Right lobe of liver (tissue), 6 donors: ENCODE measurements around the gene STAMBPL1. TPM values are rescaled to one million over a fixed set of nuclear protein-coding genes. Genes with fewer than 3 reads are reported as not detected.

Experiments used
- ATAC-seq, 4 donors: fragments of 200-7000 bp; cut with Tn5 transposase; one replicate each; pipeline ENCODE4 v1.9.1; 2020; ENCODE audit warnings: mild to moderate bottlenecking in 4 of 4, moderate library complexity in 4 of 4
- DNase-seq, 3 donors: peaks; one replicate each; pipeline ENCODE4 v3.0.0-alpha.2; 2020
- H3K27ac ChIP-seq, 3 donors: fragments of 200-600 bp; one replicate each; pipeline ENCODE4 v1.8.0; 2022
- H3K27me3 ChIP-seq, 2 donors: fragments of 200-600 bp; one replicate each; pipeline ENCODE4 v1.8.0; 2022
- H3K36me3 ChIP-seq, 4 donors: fragments of 200-600 bp; sonication (generic) in 1 of 4; one replicate each; pipeline versions ENCODE4 v1.5.1 to v1.8.0; 2017 to 2022; ENCODE audit warnings: control low read depth in 1 of 4
- H3K4me1 ChIP-seq, 4 donors: fragments of 200-600 bp; sonication (generic) in 1 of 4; one replicate each; pipeline versions ENCODE4 v1.5.1 to v1.8.0; 2017 to 2022; ENCODE audit warnings: control low read depth in 1 of 4
- H3K4me3 ChIP-seq, 3 donors: fragments of 200-600 bp; one replicate each; pipeline ENCODE4 v1.8.0; 2022
- H3K9me3 ChIP-seq, 4 donors: fragments of 200-600 bp; sonication (generic) in 1 of 4; one replicate each; pipeline versions ENCODE4 v1.5.1 to v1.8.0; 2017 to 2022; ENCODE audit warnings: control low read depth in 1 of 4
- CTCF ChIP-seq, 4 donors: fragments of 200-600 bp in 3 of 4; fragments of 450-650 bp in 1 of 4; IDR thresholded peaks; one replicate each; pipeline versions ENCODE4 v1.5.1 to v1.8.0; 2016 to 2022; ENCODE audit warnings: antibody characterized with exemption in 4 of 4, mild to moderate bottlenecking in 2 of 4
- POLR2A ChIP-seq: fragments of 450-650 bp; IDR thresholded peaks from one replicate; pipeline ENCODE4 v1.6.1; 2017; ENCODE audit warnings: antibody characterized with exemption, mild to moderate bottlenecking
- WGBS: methylation state at CpG from one replicate; pipeline ENCODE4 v1.1.6; 2018; ENCODE audit warnings: low coverage, low lambda C conversion rate; ENCODE audit not compliant: insufficient coverage; ENCODE audit errors: missing lambda C conversion rate; 5-methylcytosine and 5-hydroxymethylcytosine counted together
- intact Hi-C, 2 donors: fragments of 100-400 bp; cut with DNase I; formaldehyde crosslinking; loops; one replicate each; pipeline versions ENCODE4 v1.11.2 to v1.14.1; 2022
- total RNA-seq, 6 experiments: library from RNA; depleted of rRNA in 2 of 6; stranded (reverse); fragments of >200 nt in 2 of 6; fragmentation: NEBNext Ultra II Directional in 3 of 6; extraction: Animal tissue kit (Norgen Biotek cat#: 25700) in 3 of 6; gene quantifications; one replicate each; pipeline versions ENCODE4 v1.1.0 to v1.2.4, GENCODE V29; 2016 to 2023
- donor health status: DM: no; HTN: yes; CAD: no.
- donor health status: DM: no; HTN: no; CAD: no.
- donor health status: DM: no; HTN: no; CAD: no.
- donor health status: DM: no; HTN: yes; CAD: no.
- donor health status: DM: no; HTN: yes; CAD: no.

STAMBPL1 gene
- total RNA-seq, 6 experiments from 2014 or later = 0.66 to 8.0 (median 4.2) TPM

- ATAC-seq = no peak
- H3K27me3 ChIP-seq = no peaks in the 10 kb centered on the region
Observed at GRCh38 chr10:88843171-88843570, 36.9 kb upstream of the STAMBPL1 start.

GRCh38 chr10:88848499-88848898, 31.5 kb upstream of the STAMBPL1 start:
- H3K4me1 ChIP-seq = peaks cover 0 to 13% (median 6%) of the 10 kb centered on the region in 4 donors
- intact Hi-C loops = no loop called here
- H3K36me3 ChIP-seq = no peaks in the 10 kb centered on the region
- DNase-seq (no peak), ATAC-seq (peak in 2 of 4 donors; percentile 36 to 71)
- H3K27me3 ChIP-seq = no peaks in the 10 kb centered on the region
- no peak overlapping the region for H3K4me3 ChIP-seq
- H3K27ac ChIP-seq = no peak overlapping the region
- H3K9me3 ChIP-seq = no peaks in the 10 kb centered on the region
- WGBS = 11% methylated on average over 1 of the region's 1 CpG
- TF ChIP-seq POLR2A = no peak
- no peak for TF ChIP-seq CTCF (IDR thresholded peaks at IDR 0.05)

More at GRCh38 chr10:88843171-88843570, 36.9 kb upstream of the STAMBPL1 start:
- no peak for DNase-seq
- H3K27ac ChIP-seq = no peak overlapping the region
- H3K36me3 ChIP-seq = no peaks in the 10 kb centered on the region
- H3K9me3 ChIP-seq = no peaks in the 10 kb centered on the region
- intact Hi-C loops = no loop called here
- 93% methylated on average over 4 of the region's 4 CpGs for WGBS
- peaks cover 0 to 16% (median 7%) of the 10 kb centered on the region in 4 donors for H3K4me1 ChIP-seq
- no peak overlapping the region for H3K4me3 ChIP-seq
- TF ChIP-seq CTCF (IDR thresholded peaks at IDR 0.05) (no peak), POLR2A (no peak)

GRCh38 chr10:88849234-88849633, 30.8 kb upstream of the STAMBPL1 start:
- ATAC-seq (peak in 1 of 4 donors; percentile 39), DNase-seq (no peak)
- intact Hi-C loops = no loop called here
- peaks cover 0 to 21% (median 9%) of the 10 kb centered on the region in 4 donors for H3K4me1 ChIP-seq
- WGBS = 80% methylated on average over 1 of the region's 1 CpG
- no peak overlapping the region for H3K27ac ChIP-seq
- no peak overlapping the region for H3K4me3 ChIP-seq
- H3K36me3 ChIP-seq = no peaks in the 10 kb centered on the region
- TF ChIP-seq POLR2A = no peak
- no peak for TF ChIP-seq CTCF (IDR thresholded peaks at IDR 0.05)
- no peaks in the 10 kb centered on the region for H3K27me3 ChIP-seq
- no peaks in the 10 kb centered on the region for H3K9me3 ChIP-seq

- Histone ChIP-seq H3K9me3 (no peaks in the 10 kb centered on the region), H3K36me3 (no peaks in the 10 kb centered on the region), H3K27ac (no peak overlapping the region), H3K4me1 (peaks cover 0 to 31% (median 9%) of the 10 kb centered on the region in 4 donors), H3K27me3 (no peaks in the 10 kb centered on the region), H3K4me3 (peak overlapping the region in 1 of 3 donors; percentile 1)
- 100% methylated on average over 1 of the region's 1 CpG for WGBS
- DNase-seq (no peak), ATAC-seq (no peak)
- intact Hi-C loops = no loop called here
- TF ChIP-seq POLR2A (no peak), CTCF (IDR thresholded peaks at IDR 0.05) (no peak)
Observed at GRCh38 chr10:88850712-88851111, 29.3 kb upstream of the STAMBPL1 start.

- no peak for DNase-seq
- H3K36me3 ChIP-seq = no peaks in the 10 kb centered on the region
- no peak within 1 kb of the TSS for H3K27ac ChIP-seq
- peak within 1 kb of the TSS in 1 of 3 donors; percentile 1 for H3K4me3 ChIP-seq
- no peaks in the 10 kb centered on the region for H3K27me3 ChIP-seq
- intact Hi-C loops = no loop called here
- H3K9me3 ChIP-seq = no peaks in the 10 kb centered on the region
- H3K4me1 ChIP-seq = peaks cover 0 to 33% (median 9%) of the 10 kb centered on the region in 4 donors
- TF ChIP-seq POLR2A = no peak
- no peak for TF ChIP-seq CTCF (IDR thresholded peaks at IDR 0.05)
- ATAC-seq = peak; percentile 11 to 59 (median 48)
- WGBS = 37% methylated on average over 5 of the region's 5 CpGs
Observed at GRCh38 chr10:88851706-88852105, 28.3 kb upstream of the STAMBPL1 start, which contains the start of gene ANKRD22. TSS of gene ANKRD22 (minus strand) at chr10:88851844. CDS start at chr10:88851607, 237 bp downstream.
